GM19240 (cell line): ENCODE results near the gene SMAD2.
"Not testable (repeated sequence)": the region's sequence is repeated elsewhere in the genome, so short reads cannot be mapped to it uniquely, and the experiment has no call there.

Experiments
- DNase-seq: peaks from one replicate; pipeline ENCODE4 v3.0.0; 2011; ENCODE audit warnings: low spot score; ENCODE audit not compliant: insufficient read length

Gene SMAD2

DNA sequence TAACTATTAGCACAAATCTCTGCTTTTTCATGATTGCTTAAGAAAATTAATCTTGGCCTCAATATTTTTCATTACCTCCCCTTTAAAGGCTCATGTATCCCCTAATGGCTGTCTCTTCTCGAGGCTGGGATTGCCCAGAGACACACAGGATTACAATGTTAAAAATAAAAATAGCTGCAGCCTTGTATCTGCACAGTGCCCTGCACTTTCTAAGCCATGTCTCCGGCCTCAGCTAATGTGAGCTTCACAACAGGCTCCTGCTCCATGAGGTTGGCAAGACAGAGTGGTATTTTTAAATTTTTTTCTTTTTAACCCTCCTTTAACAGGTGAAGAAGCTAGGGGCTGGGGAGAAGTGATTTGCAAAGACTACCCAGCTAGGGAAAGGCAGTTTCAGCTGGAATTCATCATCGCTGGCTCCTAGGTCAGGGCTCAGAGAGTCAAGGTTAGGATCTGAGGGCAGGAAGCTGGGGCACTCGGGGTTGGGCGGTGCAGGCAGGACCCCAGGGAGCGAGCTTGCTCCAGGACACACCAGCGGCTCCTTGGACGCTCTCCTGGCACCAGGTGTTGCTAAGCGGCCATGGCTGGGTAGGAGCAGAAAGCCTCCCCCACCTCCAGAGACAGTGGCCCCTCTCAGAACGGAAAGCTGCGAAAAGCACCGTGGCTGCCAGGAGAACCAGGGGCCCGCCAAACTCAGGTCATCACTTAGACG lies 135.6 kb downstream of the SMAD2 start:
- no peak for DNase-seq

DNA sequence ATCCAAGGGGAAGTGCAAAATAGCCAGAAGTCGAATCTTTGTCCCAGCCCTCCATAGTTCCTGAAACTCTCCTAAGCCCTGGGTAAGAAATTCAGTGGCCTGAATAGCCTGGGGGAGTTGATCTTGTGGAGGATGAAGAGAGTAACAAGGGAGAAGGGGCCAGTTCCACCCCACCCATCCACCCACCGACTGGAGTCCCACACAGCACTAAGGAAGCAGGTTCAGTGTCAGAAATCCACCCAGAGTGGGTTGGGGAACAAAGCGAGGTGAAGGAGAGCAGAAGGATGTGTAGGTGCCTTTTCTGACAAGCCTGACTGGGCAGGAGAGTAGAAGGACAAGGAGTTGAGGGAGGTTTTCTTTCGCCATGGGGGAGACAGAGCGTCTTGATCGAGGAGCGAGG lies 136.8 kb downstream of the SMAD2 start:
- DNase-seq, result no peak

- no peak for DNase-seq
These were observed 138.9 kb downstream of the SMAD2 start for GRCh38 chr18:47791461-47791985.

DNA sequence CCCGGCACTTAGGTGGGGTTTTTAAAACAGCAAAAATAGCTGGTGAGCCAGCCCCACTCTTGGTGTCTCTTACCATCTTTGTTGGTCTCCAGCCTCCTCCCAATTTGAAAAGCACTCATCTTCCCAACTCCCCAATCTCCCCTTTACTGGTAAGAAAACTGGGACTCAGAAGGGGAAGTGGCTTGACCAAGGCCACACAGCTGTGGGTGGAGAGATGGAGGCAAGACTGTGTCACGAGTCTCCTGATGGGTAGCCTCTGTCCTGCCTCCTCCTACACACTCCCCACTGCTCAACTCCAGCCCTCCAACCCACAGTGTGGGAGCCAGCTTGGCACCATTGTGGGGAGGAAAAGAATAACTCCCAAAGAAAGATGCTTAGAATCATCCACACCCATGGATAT lies 140.4 kb downstream of the SMAD2 start:
- DNase-seq, result no peak

GRCh38 chr18:47788621-47789020 lies 141.8 kb downstream of the SMAD2 start:
- DNase-seq, result no peak

DNA sequence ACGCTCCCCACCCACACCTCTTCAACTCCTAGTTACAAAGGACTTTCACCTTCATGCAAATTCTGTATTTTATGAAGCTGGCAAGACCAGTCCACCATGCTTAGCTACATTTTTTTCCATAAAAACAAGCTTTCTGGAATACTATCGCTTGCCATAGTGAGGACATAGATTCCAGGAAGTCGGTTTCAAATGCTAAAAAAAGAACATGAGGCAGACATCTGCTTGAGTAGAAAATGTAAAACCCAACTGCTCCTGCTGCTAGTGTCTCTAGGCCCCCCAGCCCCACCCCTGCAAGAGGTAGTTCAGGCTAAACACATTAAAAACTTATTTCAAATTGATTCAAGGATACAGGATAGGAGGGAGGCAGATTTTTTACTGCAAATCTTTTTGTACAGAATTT lies 148.9 kb downstream of the SMAD2 start:
- DNase-seq, result no peak

- no peak for DNase-seq
These were observed 150.3 kb downstream of the SMAD2 start for GRCh38 chr18:47780011-47780725.

GRCh38 chr18:47779381-47779780 lies 151.1 kb downstream of the SMAD2 start:
- DNase-seq, result no peak

DNA sequence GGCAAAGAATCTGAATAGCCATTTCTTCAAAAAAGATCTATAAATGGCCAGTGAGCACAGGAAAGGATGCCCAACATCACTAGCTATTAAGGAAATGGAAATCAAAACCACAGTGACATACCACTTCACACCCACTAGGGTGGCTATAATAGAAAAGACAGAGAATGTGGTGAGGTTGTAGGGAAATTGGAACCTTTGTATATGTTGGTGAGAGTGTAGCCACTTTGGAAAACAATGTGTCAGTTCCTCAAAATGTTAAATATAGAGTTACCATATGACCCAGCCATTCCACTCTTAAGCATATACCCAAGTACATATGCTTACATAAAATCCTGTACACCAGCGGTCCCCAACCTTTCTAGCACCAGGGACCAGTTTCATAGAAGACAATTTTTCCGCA lies 152.8 kb downstream of the SMAD2 start:
- no peak for DNase-seq

- no peak for DNase-seq
These were observed 154.5 kb downstream of the SMAD2 start for GRCh38 chr18:47775961-47776360.

DNA sequence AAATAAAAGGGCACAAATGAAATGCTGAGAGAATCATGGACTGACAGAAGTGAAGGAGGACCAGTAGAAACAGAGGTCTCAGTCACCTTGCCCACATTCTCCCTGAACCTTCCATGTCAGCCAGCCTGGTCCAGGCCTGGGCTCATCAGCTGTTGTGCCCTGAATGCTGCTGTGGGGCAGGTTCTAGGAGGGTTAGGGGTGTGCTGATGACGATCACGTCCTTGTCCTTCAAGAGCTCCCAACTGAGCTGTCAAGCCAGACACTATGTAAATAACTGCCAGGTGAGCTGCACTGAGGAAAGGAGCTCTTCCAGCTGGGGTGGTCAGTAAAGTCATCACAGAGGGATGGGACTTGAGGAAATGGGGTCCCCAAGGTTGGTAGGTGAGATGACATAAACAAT lies 156.5 kb downstream of the SMAD2 start:
- DNase-seq, result no peak

DNA sequence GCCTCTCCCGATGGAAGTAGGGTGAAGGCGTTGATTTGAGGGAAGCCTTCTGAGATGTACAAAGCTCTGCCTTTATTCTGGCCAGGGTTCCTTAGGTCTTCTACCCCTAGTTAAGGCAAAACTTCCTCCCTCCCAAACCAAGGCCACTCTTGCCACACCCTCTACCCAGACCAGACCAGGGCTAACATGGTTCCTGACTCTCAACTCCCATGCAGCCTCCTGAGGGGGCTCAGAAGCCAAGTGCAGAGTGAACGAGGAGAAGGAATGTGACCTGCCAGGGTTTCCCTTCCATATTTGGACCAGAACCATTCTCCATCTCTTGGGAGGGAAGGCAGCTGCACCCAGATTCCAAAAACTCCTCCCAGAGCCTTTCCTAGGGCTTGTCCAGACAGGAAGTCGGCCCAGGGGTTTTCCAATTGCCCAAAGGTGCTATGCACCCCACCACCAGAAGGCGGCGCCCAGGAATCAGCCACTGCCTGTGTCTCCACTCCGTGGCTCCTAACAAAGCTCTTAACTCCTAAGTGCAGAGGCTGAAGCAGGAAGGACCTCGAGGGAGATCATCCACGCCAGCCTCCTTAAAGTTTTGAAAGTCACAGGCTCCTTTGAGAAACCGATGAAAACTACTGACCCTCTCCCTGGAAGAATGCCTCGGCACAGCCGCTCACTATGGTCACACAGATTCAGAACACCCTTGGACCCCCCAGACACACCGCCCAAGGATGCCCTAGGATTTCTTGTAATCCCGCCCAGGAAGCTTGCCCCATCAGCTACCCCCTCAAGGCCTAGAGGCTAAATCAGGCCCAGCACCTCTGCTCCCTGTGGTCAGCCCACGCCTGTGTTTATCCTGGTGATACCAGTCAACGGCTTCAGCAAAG lies 157.8 kb downstream of the SMAD2 start:
- peak; percentile 27 for DNase-seq

DNA sequence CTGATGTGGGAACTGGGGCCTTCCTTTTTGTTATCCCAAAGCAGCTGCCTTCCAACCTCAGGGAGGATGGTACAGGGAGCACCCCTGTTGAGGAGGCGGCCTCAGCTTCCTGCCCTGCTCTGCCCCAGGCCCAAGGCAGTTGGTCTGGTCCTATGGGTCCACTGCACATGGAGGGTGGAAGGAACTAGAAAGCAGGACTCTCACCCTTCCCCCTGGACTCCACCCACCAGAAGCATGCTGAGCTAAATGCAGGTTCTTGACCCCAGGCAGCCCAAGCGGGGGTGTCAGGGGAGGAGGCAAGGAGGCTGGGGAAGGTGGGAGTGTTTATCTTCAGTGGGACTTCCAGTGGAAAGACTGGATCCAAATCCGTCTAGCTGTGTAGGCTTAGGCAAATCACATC lies 158.5 kb downstream of the SMAD2 start:
- DNase-seq, result no peak

DNA sequence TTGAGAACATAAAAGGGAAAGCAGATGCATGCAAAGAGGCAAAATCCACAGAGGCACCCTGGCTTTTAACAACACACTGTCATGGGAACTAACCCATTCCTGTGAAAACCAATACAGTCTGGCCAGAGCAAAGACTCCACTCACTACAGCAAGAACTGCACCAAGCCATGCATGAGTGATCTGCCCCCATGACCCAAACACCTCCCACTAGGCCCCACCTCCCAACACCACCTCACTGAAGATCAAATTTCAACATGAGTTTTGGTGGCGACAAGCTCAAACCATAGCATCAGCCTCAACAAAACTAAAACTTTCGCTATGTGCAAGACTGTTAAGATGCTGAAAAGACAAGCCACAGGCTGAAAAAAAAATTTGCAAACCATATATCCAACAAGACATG lies 162.8 kb downstream of the SMAD2 start:
- no peak for DNase-seq

DNA sequence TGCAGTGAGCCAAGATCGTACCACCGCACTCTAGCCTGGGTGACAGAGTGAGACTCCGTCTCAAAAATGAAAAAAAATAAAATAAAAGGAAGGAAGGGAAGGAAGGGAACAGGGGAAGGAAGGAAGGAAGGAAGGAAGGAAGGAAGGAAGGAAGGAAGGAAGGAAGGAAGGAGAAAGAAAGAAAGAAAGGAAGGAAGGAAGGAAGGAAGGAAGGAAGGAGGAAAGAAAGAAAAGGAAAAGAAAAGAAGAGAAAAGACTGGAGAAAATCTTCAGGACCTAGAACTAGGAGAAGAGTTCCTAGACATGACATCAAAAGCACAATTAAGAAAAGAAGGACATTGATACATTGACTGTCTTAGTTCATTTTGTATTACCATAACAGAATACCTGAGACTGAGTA lies 163.3 kb downstream of the SMAD2 start:
- not testable (repeated sequence) for DNase-seq
